NCI-H345 treated with DMSO at 0.1 percent for 48 hours (cell line): ENCODE results near the gene FOXP1.
"Not testable (repeated sequence)": the region's sequence is repeated elsewhere in the genome, so short reads cannot be mapped to it uniquely, and the experiment has no call there.

ENCODE experiments used
- DNase-seq: peaks from one replicate; lab custom pipeline; 2025; ENCODE audit not compliant: unreplicated experiment; lab: John Stamatoyannopoulos, UW

Gene FOXP1

DNA sequence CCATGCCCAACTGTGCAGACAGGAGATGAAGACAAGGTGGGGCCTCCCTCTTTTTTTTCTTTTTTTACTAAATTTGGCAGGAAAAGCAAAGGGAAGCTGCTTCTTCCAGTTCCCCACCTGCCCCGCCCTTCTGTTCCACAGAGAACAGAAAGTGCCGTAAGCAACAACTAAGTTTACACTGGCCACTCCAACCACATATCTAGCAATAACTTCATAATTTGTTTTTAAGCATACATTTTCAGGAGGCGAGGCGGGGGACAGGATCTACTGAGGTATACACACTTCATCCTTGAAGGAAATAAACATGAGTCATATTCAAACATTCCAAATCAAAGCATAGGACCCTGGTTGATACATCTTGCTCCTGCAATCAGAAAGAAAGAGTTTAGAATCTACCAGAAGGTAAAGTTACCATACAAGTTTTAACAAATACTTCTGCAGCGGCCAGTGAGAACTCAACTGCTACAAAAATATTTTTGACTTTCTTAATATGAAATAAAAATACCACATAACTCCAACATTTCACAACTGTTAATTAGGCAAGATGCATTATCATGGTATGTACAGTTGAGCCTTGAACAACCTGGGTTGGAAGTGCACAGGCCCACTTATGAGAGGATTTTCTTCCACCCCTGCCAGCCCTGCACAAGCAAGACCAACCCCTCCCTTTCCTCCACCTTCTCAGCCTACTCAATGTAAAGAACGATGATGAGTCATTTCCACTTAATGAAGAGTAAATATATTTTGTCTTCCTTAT is 50.7 kb downstream of the FOXP1 start:
- DNase-seq = no peak

DNA sequence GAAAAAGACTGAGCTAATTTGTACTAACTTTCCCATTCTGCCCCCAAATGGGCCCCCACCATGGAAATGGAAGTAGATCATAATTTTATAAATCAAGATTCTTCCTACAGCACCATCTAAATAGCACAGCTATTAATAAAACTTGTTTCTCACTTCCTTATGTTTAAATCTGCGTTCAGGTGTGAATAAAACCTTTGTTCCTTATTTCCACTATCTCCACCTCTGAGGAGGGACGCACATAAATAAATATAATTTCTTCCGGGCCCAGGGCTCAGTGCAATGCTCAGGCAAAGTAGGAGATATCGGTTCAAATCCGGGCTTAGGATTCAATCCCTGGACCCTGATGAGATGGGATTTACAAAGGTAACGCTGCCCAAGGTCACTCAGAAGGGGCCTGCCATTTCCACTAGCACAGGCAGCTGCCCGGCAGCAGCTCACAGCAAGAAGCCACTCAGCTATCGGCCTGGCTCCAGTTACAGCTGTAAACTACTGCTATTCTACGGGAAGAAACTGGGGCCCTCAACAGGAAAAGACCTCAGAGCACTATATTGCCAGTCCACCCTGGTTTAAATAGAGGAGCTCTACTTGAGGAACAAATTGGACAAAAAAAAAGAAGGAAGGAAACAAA is 52.5 kb downstream of the FOXP1 start:
- no peak for DNase-seq

DNA sequence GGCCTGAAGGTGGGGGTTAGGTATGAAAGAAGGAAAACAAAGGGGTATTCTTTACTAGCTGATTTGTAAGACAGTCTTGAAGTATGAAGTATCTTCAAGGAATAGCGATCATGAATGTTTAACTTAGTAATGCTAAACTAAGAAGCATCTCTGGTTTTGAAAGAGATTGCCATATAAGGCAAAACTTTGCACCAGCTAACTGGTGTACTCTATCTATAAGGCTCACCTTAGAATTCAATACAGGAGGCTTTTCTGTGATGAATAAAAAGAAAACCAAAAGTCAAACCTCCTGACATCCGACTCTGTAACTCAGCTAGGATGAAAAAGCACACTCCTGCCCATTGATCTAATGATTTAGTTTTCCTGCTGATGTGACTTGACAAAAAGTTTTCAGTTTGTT is 54.7 kb downstream of the FOXP1 start:
- no peak for DNase-seq

DNA sequence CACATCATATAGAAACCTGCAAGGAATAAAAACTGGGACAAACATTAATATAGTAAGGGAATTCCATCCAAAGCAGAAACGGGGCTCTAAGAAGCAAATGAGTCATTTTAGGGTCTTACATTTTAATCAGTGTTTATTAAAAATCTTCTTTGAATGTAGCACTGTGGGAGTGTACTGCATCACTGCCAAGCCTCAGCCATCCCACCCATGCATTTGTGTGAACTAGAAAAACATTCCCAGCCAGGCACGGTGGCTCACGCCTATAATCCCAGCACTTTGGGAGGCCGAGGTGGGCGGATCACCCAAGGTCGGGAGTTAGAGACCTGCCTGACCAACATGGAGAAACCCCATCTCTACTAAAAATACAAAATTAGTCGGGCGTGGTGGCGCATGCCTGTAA is 57.1 kb downstream of the FOXP1 start:
- DNase-seq = not testable (repeated sequence)

DNA sequence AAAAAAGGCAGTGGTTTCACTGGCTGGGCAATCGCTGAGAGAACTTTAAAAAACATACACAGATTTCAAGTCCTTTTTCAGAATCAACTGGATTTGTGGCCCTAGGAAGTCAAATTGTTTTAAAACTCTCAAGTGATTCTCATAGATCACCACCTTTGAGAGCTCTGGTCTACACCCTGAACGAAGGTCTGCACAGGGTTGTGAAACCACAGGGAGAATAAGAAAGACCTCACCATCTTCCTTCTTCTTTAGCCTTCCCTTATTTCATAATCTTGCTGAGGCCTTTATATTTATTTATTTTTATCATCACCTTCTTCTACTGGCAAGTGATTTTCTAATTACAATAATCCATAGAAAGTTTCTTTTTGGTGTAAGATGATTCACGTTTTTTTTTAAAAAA is 58.1 kb downstream of the FOXP1 start:
- DNase-seq = no peak

DNA sequence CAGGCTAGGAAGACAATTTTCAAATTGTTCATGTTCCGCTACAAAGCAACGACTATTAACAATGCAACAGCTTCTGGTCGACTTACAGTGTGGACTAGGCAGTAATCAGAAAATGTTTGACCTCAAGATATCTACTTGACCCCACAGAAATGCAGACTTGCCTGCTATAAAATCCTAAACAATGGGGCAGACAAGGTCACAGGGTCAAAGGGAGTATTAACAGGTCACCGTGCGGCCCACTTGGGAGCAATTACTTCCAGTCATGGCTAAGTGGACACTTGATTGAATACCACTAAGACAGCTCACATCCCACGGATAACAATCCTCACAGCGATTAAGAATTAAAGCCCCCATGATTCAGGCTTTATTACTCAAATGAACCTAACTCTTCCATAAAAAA is 58.9 kb downstream of the FOXP1 start:
- DNase-seq = no peak

DNA sequence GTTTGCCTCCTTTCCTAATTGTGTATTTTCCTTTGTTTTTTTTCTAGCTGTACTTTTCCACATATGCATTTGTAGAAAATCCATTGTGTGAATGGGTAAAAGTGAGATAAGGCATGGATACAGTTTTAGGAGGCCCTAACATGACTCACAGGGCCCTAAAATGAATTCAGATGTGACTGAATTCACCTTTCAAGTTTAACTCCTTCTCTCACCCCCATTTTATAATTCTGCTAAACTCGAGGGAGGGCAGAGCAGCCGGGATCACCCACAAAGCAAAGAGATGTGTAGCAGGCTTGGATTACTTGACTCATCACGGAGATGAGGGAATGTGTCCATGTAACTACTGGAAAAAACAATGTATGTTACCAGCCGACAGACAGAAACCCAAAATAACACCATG is 59.9 kb downstream of the FOXP1 start:
- no peak for DNase-seq

DNA sequence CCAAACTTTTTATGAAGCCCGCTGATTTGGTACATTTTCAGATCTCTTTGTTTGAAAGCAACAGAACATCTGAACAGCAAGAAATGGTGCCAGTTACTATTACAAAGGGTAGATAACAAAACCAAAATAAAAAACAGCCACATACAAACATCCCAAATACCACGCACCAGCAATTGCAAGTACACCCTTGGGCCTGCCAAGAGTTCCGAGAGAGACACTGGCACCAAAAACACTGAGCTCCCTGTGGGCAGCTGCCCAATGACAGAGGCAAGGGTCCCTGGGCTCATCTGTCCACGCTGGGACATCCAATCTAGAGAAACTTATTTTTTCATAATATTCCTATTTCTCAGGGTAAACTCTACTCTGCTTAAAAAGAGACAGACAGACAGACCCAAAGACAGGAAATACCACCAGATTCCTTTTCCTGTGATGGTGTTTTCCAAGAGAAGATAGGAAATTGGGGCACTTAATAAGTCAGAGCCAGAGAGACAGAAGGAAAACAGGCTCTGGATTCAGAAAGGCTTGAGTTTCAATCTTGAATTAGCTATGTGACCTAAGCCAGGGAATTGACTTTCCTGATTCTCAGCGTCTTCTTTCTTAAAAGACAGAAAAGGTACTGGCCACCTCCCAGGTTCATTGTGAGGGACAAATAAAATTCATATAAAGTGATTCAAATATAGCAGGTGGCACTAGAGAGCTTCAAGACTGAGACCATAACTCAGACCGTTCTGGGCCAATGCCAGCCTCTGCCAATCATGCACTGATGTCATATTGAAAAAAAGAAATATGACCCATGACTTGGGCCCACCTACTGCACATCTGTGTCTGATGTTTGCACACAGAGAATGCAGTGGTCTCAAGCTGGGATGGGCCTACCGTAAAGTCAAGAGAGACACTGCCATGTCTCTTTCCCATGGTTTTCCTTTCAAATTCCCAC is 61.3 kb downstream of the FOXP1 start:
- DNase-seq = no peak

DNA sequence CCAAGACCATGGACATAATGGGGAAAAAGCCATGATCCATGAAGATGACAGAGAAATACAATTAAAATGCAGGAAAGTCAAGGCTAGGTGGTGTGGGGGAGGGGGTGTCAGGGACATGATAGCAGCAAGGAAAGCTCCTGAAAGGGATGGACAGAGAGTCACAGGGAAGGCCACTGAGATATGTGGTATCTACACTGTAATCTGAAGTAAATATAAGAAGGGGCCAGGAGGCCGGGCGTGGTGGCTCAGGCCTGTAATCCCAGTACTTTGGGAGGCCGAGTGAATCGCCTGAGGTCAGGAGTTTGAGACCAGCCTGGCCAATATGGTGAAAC is 62.5 kb downstream of the FOXP1 start:
- DNase-seq = no peak

DNA sequence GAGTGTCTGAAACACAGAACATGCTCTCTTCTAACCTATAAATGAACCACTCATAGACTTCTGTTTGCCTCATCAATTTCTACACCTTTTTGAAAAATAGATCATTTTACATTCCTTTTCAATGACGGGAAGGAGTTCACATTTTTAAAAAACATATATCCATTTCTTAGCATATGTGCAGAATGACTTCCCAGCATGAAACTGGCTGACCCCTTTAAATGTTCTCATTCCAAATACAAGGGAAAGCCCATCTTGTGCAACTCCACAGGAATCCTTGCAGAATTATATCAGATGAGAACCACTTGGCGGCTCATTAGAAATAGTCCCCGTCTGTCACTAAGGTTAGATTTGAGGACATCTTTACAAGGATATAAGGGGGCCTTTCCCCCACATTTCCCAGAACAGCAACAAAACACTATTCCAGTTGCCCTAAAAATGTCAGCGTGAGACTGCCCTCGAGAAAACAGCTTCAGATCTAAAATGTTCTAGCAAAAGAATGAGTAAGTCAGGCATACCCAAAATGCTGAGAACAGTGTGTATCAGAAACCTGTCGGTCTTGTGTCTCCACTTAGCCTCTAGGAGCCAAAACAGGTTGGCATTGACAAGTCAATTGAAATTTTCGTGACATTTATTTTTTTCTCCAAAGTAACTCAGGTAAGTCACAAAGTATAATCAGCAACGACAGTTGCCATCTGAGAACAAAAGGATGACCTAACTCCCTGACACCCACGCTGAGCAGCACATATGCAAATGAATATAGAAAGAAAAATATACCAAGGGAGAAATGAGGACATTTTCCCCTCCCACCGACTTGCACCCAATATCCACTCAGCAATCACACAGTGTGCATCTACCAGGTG is 63.1 kb downstream of the FOXP1 start:
- DNase-seq = no peak

DNA sequence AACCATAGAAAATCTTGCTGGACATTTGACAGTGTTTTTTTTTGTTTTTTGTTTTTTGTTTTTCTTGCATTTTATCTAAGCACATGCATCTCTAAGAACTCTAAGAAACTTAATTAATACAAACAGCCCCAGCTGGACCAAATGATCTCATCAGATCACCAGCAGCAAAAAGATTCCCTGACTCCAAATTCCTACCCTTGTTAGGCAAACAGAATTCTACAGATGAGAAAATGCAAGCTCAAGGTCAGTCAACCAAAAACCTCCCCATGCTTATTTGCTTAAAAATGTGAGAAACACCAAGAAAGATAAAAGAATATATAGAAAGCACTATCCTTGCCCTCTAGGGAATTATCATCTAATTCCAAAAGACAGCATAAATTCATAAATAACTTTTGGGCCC is 65.4 kb downstream of the FOXP1 start:
- DNase-seq = no peak

DNA sequence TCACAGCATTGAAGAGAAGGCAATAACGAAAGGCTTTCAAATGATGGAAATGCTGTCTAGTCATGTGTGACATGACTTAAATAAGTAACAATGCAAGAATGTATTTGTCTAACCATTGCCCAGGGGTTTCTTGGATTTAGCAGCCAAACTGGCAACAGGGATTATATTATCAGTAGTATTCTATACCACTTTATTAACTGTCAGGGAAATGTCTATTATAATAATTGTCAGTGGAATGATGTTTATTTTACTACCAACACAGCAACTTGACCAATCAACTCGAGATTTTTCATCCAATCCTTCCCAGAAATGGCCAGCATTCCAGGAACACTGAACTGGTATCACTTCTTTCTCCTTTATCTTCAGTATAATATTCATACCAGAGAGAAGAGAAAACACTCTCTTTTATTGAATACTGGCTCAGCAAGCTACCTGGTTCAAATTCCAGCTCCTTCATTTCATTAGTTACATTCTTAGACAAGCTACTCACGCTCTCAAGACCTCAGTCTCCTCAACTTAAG is 66.2 kb downstream of the FOXP1 start:
- DNase-seq = no peak

DNA sequence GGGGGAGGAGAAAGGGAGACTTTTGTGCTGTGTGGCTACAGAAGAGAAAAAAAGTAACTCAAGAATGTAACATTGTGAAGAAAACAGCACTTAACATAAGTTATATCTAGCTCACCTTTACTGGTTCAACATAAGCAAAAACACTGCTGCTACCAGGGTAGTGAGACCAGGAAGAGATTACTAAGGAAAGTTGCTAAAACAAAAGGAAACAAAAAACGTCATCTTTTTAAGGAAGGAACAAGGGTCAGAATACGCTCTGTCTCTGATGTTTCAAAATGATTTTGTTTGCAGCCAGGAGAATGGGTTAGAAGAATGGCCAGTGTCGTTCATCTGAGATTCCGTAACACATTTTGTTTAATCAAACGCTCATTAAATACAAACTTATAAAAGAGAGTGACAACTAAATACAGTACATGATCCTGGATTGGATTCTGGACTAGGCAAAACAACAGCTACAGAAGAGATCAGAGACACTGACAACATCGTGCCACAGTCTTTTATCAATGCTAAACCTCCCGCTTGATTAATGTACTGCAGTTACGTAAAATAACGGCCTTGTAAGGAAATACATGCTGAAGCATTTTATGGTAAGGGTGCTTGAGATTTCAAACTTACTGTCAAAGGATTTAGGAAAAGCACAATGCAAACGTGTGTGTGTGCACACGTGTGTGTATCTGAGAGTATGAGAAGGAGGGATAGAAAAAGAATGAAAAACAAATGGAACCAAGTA is 67.7 kb downstream of the FOXP1 start:
- no peak for DNase-seq

DNA sequence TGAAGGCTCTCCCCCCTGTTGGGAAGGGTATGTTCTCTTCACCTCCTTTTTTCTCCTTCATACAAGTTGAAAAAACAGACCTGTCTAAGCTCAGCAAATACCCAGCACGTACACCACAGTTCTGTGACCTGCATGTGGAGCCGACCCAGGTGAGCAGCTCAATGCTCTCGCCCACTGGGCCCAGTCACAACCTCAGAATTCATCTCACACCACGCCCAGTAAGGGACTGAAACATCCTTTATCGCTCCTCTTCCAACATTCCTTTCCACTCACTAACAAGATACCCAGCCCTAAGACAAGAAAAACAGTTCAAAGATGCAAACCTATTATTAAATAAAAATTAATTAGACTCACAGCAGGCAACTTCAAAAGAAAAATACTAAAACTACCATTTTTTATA is 68.9 kb downstream of the FOXP1 start:
- no peak for DNase-seq

DNA sequence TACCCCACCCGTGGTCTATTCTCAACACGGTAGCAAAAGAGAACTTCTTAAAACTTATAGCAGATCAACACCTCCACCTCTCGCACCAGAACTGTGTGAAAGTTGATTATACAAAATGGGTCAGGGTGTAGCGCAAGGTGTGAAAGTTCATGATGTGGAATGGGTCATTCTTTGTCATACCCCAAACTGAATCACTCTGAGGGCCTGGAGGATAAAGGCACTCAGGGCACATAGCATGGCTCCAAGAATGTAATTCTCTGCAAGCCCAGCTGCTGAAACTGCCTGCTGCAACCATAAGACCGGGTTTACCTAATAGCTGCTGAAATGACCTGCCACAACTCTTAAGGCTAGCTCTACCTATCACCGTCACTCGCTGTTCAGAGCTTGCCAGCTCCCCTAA is 70.0 kb downstream of the FOXP1 start:
- no peak for DNase-seq

DNA sequence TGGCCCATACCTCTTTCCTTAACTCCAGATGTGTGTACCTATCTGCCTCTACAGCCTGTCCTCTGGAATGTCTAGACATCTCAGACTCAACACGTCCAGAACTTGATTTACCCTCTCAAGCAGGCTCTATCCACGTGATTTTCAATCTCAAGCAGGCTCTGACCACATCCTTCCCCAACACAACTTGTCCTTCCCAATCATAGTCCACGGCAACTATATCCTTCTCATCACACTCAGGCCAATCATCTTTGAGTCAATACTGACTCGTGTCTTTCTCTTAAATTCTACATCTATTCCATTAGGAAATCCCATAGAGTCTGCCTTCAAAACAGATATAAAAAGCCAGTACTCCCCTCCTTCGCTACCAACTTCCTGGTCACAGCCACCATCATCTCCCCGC is 70.4 kb downstream of the FOXP1 start:
- DNase-seq = no peak

DNA sequence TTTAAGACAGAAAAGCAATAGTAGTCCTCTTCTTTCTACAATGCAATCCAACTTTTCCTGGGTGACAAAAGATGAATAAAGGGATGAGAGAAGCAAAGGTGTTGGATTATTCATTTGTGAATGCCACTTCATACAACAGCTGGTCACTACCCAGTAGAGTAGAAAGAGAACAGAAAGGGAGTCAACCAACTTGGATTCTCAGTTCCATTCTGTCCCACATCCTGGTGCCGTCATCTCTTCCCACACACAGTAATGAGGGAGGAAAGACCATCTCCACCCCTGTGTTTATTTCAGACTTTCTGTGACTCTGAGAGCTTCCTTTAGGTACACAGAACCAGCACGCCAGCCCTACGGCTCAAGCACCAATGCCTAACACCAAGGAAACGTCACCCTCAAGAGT is 71.0 kb downstream of the FOXP1 start:
- DNase-seq = no peak

DNA sequence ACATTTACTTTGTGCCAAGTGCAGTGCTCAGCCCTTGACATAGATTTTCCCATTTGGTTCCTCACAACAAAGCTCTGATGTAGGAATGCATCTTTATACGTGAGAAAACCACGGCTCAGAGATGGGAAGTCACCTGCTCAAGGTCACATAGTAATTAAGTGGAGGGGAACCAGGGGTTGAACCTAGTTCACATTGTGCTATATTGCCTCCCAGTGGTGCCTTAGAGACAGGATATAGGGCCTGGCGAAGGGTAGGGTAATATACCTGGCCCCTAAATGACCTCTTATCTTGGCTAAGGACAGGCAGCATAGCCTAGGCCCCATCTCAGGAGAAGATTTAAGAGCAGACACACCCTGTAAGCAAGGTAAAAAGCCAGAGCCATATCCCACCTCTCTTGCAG is 71.5 kb downstream of the FOXP1 start:
- no peak for DNase-seq

DNA sequence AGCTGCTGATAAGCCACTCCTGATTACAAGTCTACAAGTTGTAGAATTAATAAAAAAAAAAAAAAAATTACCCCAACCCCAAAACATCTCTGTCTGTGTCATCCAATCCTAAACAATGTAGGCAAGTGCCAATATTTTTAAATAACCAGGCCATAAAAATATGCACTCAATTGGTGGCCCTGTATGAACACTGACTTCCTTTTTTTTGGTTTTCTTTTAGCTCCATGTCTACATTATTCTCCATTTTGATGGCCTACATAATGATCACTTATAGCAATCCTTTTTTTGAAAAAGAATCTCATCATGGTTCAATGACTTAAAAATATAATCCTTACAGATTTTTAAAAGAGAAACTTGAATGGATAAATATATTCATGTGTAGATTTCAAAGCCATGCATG is 72.1 kb downstream of the FOXP1 start:
- DNase-seq = no peak

DNA sequence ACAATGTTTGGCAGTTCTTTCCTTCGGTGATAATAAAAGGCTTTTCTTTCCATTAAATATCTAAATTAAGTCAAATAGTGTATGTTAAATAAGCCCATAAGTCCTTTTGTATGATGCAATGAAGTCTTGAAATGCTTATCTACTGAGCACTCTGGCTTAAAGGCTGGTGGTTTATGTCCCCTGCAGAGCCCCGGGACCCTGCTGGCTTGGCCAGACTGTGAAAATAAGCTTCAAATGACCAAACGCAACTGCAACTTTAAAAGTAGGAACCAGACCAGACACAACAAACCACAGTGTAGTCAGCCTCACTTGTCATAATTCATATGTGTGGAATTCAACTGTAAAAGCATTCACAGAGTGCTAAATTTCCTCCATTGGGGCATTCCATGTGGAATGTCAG is 72.5 kb downstream of the FOXP1 start:
- DNase-seq = no peak
